ENCODE measurements around the gene ZNF620. TPM values are rescaled to one million over a fixed set of nuclear protein-coding genes. Genes with fewer than 3 reads are reported as not detected.
A peak's percentile ranks its signal among the peaks of the same experiment; 100 is the strongest.

ZNF620 gene
- total and polyA plus RNA-seq, 12 donors, result 1.3 to 3.6 (median 2.6) TPM

DNA sequence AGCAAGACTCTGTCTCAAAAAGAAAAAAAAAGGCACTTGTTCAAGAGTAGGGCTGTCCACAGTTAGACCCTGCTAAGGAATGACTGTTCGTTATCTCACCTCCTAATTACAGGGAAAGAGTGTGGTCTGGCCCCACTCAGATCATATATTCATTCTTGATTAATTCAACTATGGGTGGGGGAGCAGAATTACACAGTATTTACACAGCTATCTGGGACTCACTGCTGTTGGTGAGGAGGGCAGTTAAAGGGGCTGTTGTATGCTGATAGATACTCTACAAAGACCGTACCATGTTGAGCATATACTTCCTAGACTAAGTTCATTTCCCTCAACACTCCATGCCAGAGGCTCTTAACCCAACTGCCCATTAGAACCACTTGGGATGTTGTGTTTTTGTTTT is 3.8 kb upstream of the ZNF620 start:
- ATAC-seq (no peak), DNase-seq (no peak)
- H3K4me3 ChIP-seq, result no peak overlapping the region
- H3K4me1 ChIP-seq, result peaks cover 0 to 24% (median 12%) of the 10 kb centered on the region in 9 donors
- intact Hi-C loops (cut with DNase I), result no loop called here
- H3K27ac ChIP-seq, result no peak overlapping the region
- H3K9me3 ChIP-seq, result no peaks in the 10 kb centered on the region
- 79 to 91% methylated on average over 2 of the region's 2 CpGs for WGBS, 2 donors
- TF ChIP-seq, protein P1, sequence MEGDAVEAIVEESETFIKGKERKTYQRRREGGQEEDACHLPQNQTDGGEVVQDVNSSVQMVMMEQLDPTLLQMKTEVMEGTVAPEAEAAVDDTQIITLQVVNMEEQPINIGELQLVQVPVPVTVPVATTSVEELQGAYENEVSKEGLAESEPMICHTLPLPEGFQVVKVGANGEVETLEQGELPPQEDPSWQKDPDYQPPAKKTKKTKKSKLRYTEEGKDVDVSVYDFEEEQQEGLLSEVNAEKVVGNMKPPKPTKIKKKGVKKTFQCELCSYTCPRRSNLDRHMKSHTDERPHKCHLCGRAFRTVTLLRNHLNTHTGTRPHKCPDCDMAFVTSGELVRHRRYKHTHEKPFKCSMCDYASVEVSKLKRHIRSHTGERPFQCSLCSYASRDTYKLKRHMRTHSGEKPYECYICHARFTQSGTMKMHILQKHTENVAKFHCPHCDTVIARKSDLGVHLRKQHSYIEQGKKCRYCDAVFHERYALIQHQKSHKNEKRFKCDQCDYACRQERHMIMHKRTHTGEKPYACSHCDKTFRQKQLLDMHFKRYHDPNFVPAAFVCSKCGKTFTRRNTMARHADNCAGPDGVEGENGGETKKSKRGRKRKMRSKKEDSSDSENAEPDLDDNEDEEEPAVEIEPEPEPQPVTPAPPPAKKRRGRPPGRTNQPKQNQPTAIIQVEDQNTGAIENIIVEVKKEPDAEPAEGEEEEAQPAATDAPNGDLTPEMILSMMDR (IDR thresholded peaks at IDR 0.05), result no peak
- no peaks in the 10 kb centered on the region for H3K36me3 ChIP-seq
- H3K27me3 ChIP-seq, result no peaks in the 10 kb centered on the region

DNA sequence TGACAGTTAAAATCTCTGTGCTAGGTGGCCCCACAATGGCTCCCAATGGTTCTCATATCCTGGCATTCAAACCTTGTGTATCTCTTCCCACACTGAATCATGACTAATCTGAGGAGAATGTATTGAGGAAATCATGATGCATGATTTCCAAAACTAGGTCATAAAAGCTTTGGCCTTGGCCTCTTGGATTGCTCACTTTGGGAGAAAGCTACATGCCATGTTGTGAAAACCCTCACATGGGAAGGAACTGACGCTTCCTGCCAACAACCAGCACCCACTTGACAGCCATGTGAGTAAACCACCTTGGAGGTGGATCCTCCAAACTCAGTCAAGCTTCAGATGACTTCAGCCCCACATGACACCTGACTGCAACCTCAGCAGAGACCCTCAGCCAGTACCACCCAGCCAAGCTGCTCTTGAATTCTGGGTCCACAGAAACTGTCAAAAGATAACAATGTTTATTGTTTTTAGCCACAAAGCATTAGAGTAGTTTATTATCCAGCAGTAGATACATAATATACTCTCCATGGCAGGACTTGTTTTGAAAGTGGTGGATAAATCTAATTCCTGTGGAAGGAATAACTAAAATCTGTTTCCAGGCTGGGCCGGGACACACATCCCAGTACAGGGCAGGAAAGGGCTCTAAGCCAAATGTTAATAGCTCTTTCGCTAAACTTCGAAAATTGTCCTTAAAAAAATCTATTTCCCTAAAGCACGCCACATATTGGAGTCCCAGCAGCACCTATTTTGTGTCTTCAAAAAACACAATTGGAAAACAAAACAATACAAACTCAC is 1.0 kb upstream of the ZNF620 start:
- H3K36me3 ChIP-seq, result peaks cover 0 to 14% (median 0%) of the 10 kb centered on the region in 9 donors
- WGBS, 2 donors, result 63 to 70% methylated on average over 5 of the region's 5 CpGs
- H3K4me3 ChIP-seq, result peak overlapping the region in 7 of 10 donors; percentile 46 to 77 (median 67)
- no peaks in the 10 kb centered on the region for H3K9me3 ChIP-seq
- TF ChIP-seq, protein P1 (IDR thresholded peaks at IDR 0.05), result no peak
- peak in 6 of 8 donors; percentile 12 to 76 (median 34) for ATAC-seq
- no peaks in the 10 kb centered on the region for H3K27me3 ChIP-seq
- H3K4me1 ChIP-seq, result peaks cover 0 to 24% (median 12%) of the 10 kb centered on the region in 9 donors
- intact Hi-C loops (cut with DNase I), result loop anchor here in 1 of 10 donors (5.0 kb wide), 1 partner anchor 48 kb away; the partner anchor contains the start of gene RPL14
- DNase-seq, result no peak
- peak overlapping the region in 6 of 10 donors; percentile 67 to 85 (median 76) for H3K27ac ChIP-seq

DNA sequence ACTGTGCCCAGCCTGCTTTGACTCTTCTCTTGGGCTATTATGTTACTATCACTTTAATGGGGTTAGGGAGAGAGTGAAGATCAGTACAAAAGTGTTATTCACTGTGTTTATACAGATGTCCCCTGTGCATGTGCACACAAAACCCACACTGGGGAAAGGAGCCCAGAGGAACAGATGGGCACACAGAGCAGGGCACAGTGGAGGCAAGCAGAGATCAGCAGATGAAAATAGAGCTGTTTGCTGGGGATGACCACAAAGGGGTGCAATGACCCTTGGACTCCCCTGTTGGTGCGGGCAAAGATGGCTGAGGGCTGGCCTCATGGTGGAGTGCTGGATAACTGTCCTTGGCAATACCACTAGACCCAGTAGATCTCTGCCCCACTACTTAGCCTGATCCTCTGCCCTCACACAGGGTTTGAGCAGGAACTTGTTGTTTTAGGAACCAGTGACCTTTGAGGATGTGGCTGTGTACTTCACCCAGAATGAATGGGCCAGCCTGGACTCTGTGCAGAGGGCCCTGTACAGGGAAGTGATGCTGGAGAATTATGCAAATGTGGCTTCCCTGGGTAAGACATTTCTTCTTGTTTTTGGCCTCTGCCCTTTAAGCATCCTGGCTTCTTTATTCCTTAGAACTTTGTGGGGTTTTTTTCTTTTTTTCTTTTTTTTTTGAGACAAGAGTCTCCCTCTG is 5.3 kb downstream of the ZNF620 start:
- 92 to 100% methylated on average over 1 of the region's 1 CpG for WGBS, 2 donors
- Histone ChIP-seq H3K4me1 (peaks cover 0 to 8% (median 6%) of the 10 kb centered on the region in 9 donors), H3K27me3 (no peaks in the 10 kb centered on the region), H3K9me3 (no peaks in the 10 kb centered on the region), H3K4me3 (no peak overlapping the region), H3K27ac (no peak overlapping the region), H3K36me3 (peaks cover 0 to 70% (median 4%) of the 10 kb centered on the region in 9 donors)
- intact Hi-C loops (cut with DNase I), result no loop called here
- ATAC-seq (no peak), DNase-seq (no peak)
- TF ChIP-seq, protein P1 (IDR thresholded peaks at IDR 0.05), result no peak

DNA sequence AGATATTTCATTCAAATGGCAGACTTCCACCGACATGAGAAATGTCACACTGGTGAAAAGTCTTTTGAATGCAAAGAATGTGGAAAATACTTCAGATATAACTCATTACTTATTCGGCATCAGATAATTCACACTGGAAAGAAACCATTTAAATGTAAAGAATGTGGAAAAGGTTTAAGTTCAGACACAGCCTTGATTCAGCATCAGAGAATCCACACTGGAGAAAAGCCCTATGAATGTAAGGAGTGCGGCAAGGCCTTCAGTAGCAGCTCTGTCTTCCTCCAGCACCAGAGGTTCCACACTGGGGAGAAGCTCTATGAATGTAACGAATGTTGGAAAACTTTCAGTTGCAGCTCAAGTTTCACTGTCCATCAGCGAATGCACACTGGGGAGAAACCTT is 10.4 kb downstream of the ZNF620 start:
- H3K4me1 ChIP-seq, result no peaks in the 10 kb centered on the region
- peaks cover 0 to 3% (median 0%) of the 10 kb centered on the region in 11 donors for H3K9me3 ChIP-seq
- no peak overlapping the region for H3K4me3 ChIP-seq
- H3K36me3 ChIP-seq, result peaks cover 0 to 51% (median 13%) of the 10 kb centered on the region in 9 donors
- TF ChIP-seq, protein P1 (IDR thresholded peaks at IDR 0.05), result no peak
- no peak overlapping the region for H3K27ac ChIP-seq
- H3K27me3 ChIP-seq, result no peaks in the 10 kb centered on the region
- ATAC-seq, result no peak
- intact Hi-C loops (cut with DNase I), result no loop called here
- 74 to 75% methylated on average over 5 of the region's 5 CpGs for WGBS, 2 donors
- no peak for DNase-seq

Measured in heart right ventricle (tissue), 16 donors.